SK-N-SH (cell line): ENCODE results near the gene FAM118A. TPM values are rescaled to one million over a fixed set of nuclear protein-coding genes. Genes with fewer than 3 reads are reported as not detected.

ENCODE experiments used
- CTCF ChIA-PET: fragments of 300-600, 350-600 bp; formaldehyde crosslinking; extraction: SDS; loops from one replicate; lab custom pipeline; 2021; lab: Yijun Ruan, JAX
- POLR2A ChIA-PET: fragments of 350-600 bp; sonication (Branson Sonifier 250); formaldehyde crosslinking; extraction: SDS; loops from one replicate; lab custom pipeline; 2020; ENCODE audit warnings: antibody characterized with exemption, inconsistent platforms; lab: Yijun Ruan, JAX
- DNase-seq: peaks from one replicate; pipeline ENCODE4 v3.0.0; 2012
- H2AFZ ChIP-seq: fragments of 200-600 bp; sonication (generic); 2 replicates; pipeline ENCODE4 v1.8.1; 2016; ENCODE audit warnings: antibody characterized with exemption, mild to moderate bottlenecking, low read depth
- H3F3A ChIP-seq: fragments of 200-600 bp; sonication (generic); replicated peaks from 2 replicates; pipeline ENCODE3; 2016; ENCODE audit warnings: antibody characterized with exemption, mild to moderate bottlenecking; ENCODE audit not compliant: insufficient read depth
- H3K27ac ChIP-seq, 2 experiments: fragments of 200-500 bp in 1 of 2; fragments of 200-600 bp in 1 of 2; sonication (Bioruptor generic) in 1 of 2; sonication (generic), shearing (Covaris generic) in 1 of 2; 2 replicates each; pipeline versions ENCODE4 v1.5.1 to v1.6.1; 2014 to 2016; ENCODE audit warnings: low read depth in 2 of 2, inconsistent platforms in 1 of 2, low read length in 1 of 2, mild to moderate bottlenecking in 1 of 2, mixed read lengths in 1 of 2
- H3K27me3 ChIP-seq: fragments of 200-600 bp; sonication (generic), shearing (Covaris generic); 2 replicates; pipeline ENCODE4 v1.6.1; 2016; ENCODE audit warnings: mixed run types; ENCODE audit not compliant: insufficient read depth
- H3K36me3 ChIP-seq, 2 experiments: fragments of 200-500 bp in 1 of 2; fragments of 200-600 bp in 1 of 2; sonication (Bioruptor generic) in 1 of 2; sonication (generic) in 1 of 2; replicated peaks in 1 of 2; 2 replicates each; pipeline versions ENCODE3 to v1.5.1; 2014 to 2016; ENCODE audit warnings: low read length in 1 of 2, mild to moderate bottlenecking in 1 of 2; ENCODE audit not compliant: insufficient read depth in 2 of 2, control insufficient read depth in 1 of 2
- H3K4me1 ChIP-seq, 2 experiments: fragments of 200-500 bp in 1 of 2; fragments of 200-600 bp in 1 of 2; sonication (Bioruptor generic) in 1 of 2; sonication (generic), shearing (Covaris generic) in 1 of 2; 2 replicates each; pipeline versions ENCODE4 v1.5.1 to v1.6.1; 2014 to 2016; ENCODE audit warnings: low read depth in 1 of 2, low read length in 1 of 2, mixed run types in 1 of 2; ENCODE audit not compliant: insufficient read depth in 2 of 2, control insufficient read depth in 1 of 2
- H3K4me2 ChIP-seq: fragments of 200-600 bp; sonication (generic), shearing (Covaris generic); 2 replicates; pipeline ENCODE4 v1.6.1; 2017; ENCODE audit warnings: mixed run types
- H3K4me3 ChIP-seq, 2 experiments: fragments of 200-500 bp in 1 of 2; fragments of 200-600 bp in 1 of 2; sonication (Bioruptor generic) in 1 of 2; sonication (generic), shearing (Covaris generic) in 1 of 2; 2 replicates each; pipeline versions ENCODE4 v1.5.1 to v1.8.1; 2014 to 2016; ENCODE audit warnings: low read depth in 2 of 2, inconsistent platforms in 1 of 2, low read length in 1 of 2, mild to moderate bottlenecking in 1 of 2, mixed read lengths in 1 of 2, moderate library complexity in 1 of 2
- H3K79me2 ChIP-seq: fragments of 200-600 bp; sonication (generic); 2 replicates; pipeline ENCODE4 v1.8.1; 2017; ENCODE audit warnings: mild to moderate bottlenecking; ENCODE audit not compliant: insufficient read depth
- H3K9ac ChIP-seq: fragments of 200-600 bp; sonication (generic); 2 replicates; pipeline ENCODE4 v1.6.1; 2017; ENCODE audit warnings: mixed run types
- H3K9me2 ChIP-seq: fragments of 200-600 bp; sonication (generic); 2 replicates; pipeline ENCODE4 v1.6.1; 2017; ENCODE audit warnings: mixed run types
- H3K9me3 ChIP-seq: fragments of 200-600 bp; sonication (generic); 2 replicates; pipeline ENCODE4 v1.6.1; 2017; ENCODE audit warnings: mixed run types, mild to moderate bottlenecking, moderate library complexity
- H4K20me1 ChIP-seq: fragments of 200-600 bp; sonication (generic); 2 replicates; pipeline ENCODE4 v1.6.1; 2017; ENCODE audit warnings: mild to moderate bottlenecking, mixed run types; ENCODE audit not compliant: insufficient read depth
- CHD2 ChIP-seq: fragments of 150-350 bp; IDR thresholded peaks from 2 replicates; pipeline ENCODE4 v1.6.1; 2018; ENCODE audit warnings: low read length; ENCODE audit not compliant: partially characterized antibody
- CTCF ChIP-seq: fragments of 200-600 bp; sonication (generic); IDR thresholded peaks from 2 replicates; pipeline ENCODE4 v1.6.1; 2017; ENCODE audit warnings: antibody characterized with exemption, mild to moderate bottlenecking, moderate library complexity
- ELF1 ChIP-seq: IDR thresholded peaks from 2 replicates; pipeline ENCODE4 v1.4.0; 2012
- EZH2phosphoT487 ChIP-seq: fragments of 200-600 bp; sonication (generic); IDR thresholded peaks from 2 replicates; pipeline ENCODE4 v1.6.1; 2017; ENCODE audit warnings: low read depth, mixed run types, mild to moderate bottlenecking, antibody characterized with exemption, moderate library complexity, borderline replicate concordance
- FOXJ3 ChIP-seq: sonication (generic); formaldehyde crosslinking; IDR thresholded peaks from 2 replicates; pipeline ENCODE4 v1.5.1; 2020; ENCODE audit warnings: mild to moderate bottlenecking, missing genetic modification reagents
- MAX ChIP-seq: IDR thresholded peaks from 2 replicates; pipeline ENCODE4 v1.4.0; 2012; ENCODE audit warnings: low read depth
- MEF2A ChIP-seq: IDR thresholded peaks from 2 replicates; pipeline ENCODE4 v1.4.0; 2012; ENCODE audit warnings: low read depth, borderline replicate concordance
- NFIC ChIP-seq: IDR thresholded peaks from 2 replicates; pipeline ENCODE4 v1.4.0; 2012; ENCODE audit warnings: borderline replicate concordance
- RAD21 ChIP-seq: IDR thresholded peaks from 2 replicates; pipeline ENCODE4 v1.6.1; 2012; ENCODE audit warnings: mild to moderate bottlenecking, low read length
- RCOR1 ChIP-seq: fragments of 150-350 bp; IDR thresholded peaks from 2 replicates; pipeline ENCODE4 v1.6.1; 2017; ENCODE audit warnings: antibody characterized with exemption, low read length
- REST ChIP-seq: IDR thresholded peaks from 2 replicates; pipeline ENCODE4 v1.6.1; 2012; ENCODE audit warnings: mild to moderate bottlenecking, low read depth, low read length, moderate library complexity
- RXRA ChIP-seq: IDR thresholded peaks from 2 replicates; pipeline ENCODE4 v1.4.0; 2012; ENCODE audit warnings: low read depth, mild to moderate bottlenecking, borderline replicate concordance
- SMC3 ChIP-seq: IDR thresholded peaks from 2 replicates; pipeline ENCODE4 v1.6.1; 2012; ENCODE audit warnings: low read depth, low read length, improper control_type of control experiment
- TAF1 ChIP-seq: IDR thresholded peaks from 2 replicates; pipeline ENCODE4 v1.6.1; 2012; ENCODE audit warnings: low read depth, mild to moderate bottlenecking, low read length, moderate library complexity, borderline replicate concordance
- TCF12 ChIP-seq: IDR thresholded peaks from 2 replicates; pipeline ENCODE4 v1.4.0; 2012
- USF1 ChIP-seq: IDR thresholded peaks from 2 replicates; pipeline ENCODE4 v1.4.0; 2012; ENCODE audit warnings: low read depth, borderline replicate concordance
- YY1 ChIP-seq: IDR thresholded peaks from 2 replicates; pipeline ENCODE4 v1.4.0; 2012; ENCODE audit warnings: low read depth, mild to moderate bottlenecking
- ZBTB33 ChIP-seq: IDR thresholded peaks from 2 replicates; pipeline ENCODE4 v1.4.0; 2012; ENCODE audit warnings: low read depth, borderline replicate concordance
- WGBS: methylation state at CpG from one replicate; pipeline ENCODE4 v1.1.6; 2017; ENCODE audit warnings: low lambda C conversion rate; 5-methylcytosine and 5-hydroxymethylcytosine counted together
- polyA plus RNA-seq, 3 experiments: library from polyadenylated mRNA; depleted of rRNA; stranded (reverse); fragments of >200 nt; gene quantifications; 2 replicates each; pipeline ENCODE4 v1.2.3, GENCODE V29; 2012

FAM118A gene
- polyA plus RNA-seq, 1 of the 3 experiments (the other 2 are of a cell fraction), result 11.3 TPM

- TF ChIP-seq USF1 (no peak), ELF1 (no peak), FOXJ3 (CRISPR knock-in tag) (no peak), CHD2 (no peak), TAF1 (no peak), MAX (no peak), REST (no peak), TCF12 (no peak), ZBTB33 (no peak), RCOR1 (no peak)
Observed at GRCh38 chr22:45335021-45335818, 25.5 kb downstream of the FAM118A start (continued).

GRCh38 chr22:45335854-45336522 is 26.3 kb downstream of the FAM118A start:
- Histone ChIP-seq H3F3A (no peaks in the 10 kb centered on the region), H3K9me2 (no peaks in the 10 kb centered on the region), H3K79me2 (no peaks in the 10 kb centered on the region), H3K9me3 (no peaks in the 10 kb centered on the region), H2AFZ (no peak overlapping the region), H4K20me1 (no peaks in the 10 kb centered on the region), H3K36me3 (peaks cover 3 to 63% of the 10 kb centered on the region in 2 experiments), H3K27ac (no peak overlapping the region)
- no peak for DNase-seq
- 96% methylated on average over 25 of the region's 29 CpGs for WGBS
- POLR2A ChIA-PET, result no interaction called here
- TF ChIP-seq MEF2A, result no peak
- no peak for TF ChIP-seq RCOR1
- TF ChIP-seq CTCF, result no peak
- TF ChIP-seq SMC3, result no peak
- no peak for TF ChIP-seq TAF1
- TF ChIP-seq NFIC, result no peak
- no peak for TF ChIP-seq RXRA
- TF ChIP-seq EZH2phosphoT487, result no peak
- TF ChIP-seq YY1, result no peak
- no peak for TF ChIP-seq RAD21
- TF ChIP-seq, all 33 proteins: peak for 0
- Histone ChIP-seq H3K4me1 (peaks cover 0 to 6% of the 10 kb centered on the region in 2 experiments; a peak in 1 of 4 replicates), H3K27me3 (no peaks in the 10 kb centered on the region), H3K9ac (no peak overlapping the region), H3K4me3 (no peak overlapping the region), H3K4me2 (no peak overlapping the region)
- CTCF ChIA-PET, result interaction anchor here (0.8 to 1.1 kb wide), 2 partner anchors 16 to 46 kb away, joined by 3 to 4 read pairs; no protein-coding TSS in a partner anchor
